Amniotic epithelial cell (primary cell): ENCODE data around the gene P4HA3.
"Not testable (repeated sequence)": the region's sequence is repeated elsewhere in the genome, so short reads cannot be mapped to it uniquely, and the experiment has no call there.

ENCODE experiments used
- DNase-seq: peaks from one replicate; pipeline ENCODE4 v3.0.0-alpha.2; 2010; ENCODE audit warnings: low read depth

Gene P4HA3

DNA sequence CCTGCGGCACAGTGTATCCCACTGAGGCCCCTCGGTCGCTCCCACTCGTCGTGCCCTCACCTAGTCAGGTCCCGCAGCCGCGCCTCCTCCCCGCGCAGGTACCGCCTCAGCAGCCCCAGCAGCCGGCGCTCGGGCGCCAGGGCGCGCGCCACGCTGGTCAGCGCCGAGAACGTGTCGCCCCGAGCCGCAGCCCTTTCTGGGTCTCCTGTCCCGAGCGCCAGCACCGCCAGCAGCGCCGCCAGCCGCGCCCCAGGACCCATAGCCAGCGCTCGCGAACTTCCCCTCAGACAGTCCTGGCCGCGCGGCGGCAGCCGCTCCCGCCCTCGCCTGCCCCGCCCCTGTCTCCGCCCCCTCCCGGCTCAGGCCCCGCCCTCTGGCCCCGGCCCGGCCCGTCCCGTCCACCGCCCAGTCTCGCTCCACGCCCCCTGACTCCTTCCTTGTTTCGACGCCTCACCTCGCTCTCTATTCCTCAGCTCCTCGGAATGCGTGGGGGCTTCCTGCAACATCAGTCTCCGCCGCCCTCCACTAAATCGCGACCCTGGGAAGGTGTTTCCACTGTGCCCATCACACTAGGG, at the start of gene P4HA3:
P4HA3 (minus strand) TSS at position 289 of the 575 bp plus-strand sequence; CDS start at position 260, 29 bp downstream.
- DNase-seq: peak; percentile 68

GRCh38 chr11:74357449-74357848, 46.0 kb upstream of the P4HA3 start:
- DNase-seq: no peak

GRCh38 chr11:74355626-74356025, 44.2 kb upstream of the P4HA3 start:
- DNase-seq: no peak

DNA sequence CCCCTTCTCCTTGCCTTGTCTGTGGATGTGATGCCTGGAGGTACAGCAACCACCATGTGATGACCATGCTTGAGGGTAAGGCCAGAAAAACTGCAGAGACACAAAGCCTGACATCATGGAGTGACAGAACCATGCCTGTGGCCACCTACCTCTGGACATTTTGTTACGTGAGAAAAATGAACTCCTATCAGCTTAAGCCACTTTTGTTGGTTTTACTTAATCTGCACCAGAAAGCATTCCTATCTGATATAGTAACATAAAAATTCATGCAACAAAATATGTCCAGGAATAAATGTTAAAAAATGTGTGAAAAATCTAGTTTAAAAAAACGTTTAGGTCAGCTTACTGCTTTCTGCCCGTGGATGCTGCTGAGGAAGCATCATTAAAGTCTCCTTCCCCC, 42.6 kb upstream of the P4HA3 start:
- DNase-seq: peak; percentile 23

GRCh38 chr11:74347381-74347780, 35.9 kb upstream of the P4HA3 start:
- DNase-seq: no peak

DNA sequence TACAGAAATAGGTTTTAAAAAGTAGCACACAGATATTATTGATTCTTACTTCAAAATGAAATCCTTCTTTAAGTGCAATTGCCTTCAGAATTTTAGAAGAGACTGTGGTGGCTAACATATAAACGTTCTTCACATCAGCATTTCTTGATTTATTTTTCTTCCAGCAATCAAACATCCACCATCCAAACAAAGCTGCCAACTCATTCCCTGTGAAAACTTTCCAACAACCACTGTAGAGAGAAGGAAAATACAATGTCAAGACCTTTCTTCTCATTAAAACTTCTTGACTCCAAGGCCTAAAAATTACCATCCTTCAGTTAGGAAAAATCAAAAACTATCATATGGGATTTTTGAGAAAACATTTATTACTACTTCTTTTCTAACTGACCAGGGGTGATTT, 34.0 kb upstream of the P4HA3 start:
- no peak for DNase-seq

GRCh38 chr11:74341921-74342320, 30.5 kb upstream of the P4HA3 start:
- no peak for DNase-seq

GRCh38 chr11:74339619-74340018, 28.2 kb upstream of the P4HA3 start:
- DNase-seq: no peak

DNA sequence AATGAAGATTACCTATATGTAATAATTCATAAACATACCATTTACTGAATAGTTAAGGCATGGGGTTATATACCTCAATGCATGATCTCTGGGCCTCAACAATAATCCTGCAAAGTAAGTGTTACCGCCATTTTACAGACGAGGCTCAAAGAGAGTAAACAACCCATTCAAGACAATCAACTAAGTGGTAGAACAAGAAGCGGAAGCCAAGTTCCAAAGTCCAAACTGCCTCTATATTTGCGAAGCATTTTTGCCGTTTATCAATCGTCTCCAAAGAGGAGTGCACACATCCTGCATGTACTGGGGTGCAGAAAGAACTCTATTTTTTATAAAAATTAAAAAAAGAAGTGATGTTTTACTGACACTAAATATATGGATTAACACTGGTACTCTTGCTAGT, 27.5 kb upstream of the P4HA3 start:
- DNase-seq: no peak

GRCh38 chr11:74333193-74333592, 21.8 kb upstream of the P4HA3 start:
- no peak for DNase-seq

GRCh38 chr11:74332291-74332690, 20.9 kb upstream of the P4HA3 start:
- DNase-seq: no peak

DNA sequence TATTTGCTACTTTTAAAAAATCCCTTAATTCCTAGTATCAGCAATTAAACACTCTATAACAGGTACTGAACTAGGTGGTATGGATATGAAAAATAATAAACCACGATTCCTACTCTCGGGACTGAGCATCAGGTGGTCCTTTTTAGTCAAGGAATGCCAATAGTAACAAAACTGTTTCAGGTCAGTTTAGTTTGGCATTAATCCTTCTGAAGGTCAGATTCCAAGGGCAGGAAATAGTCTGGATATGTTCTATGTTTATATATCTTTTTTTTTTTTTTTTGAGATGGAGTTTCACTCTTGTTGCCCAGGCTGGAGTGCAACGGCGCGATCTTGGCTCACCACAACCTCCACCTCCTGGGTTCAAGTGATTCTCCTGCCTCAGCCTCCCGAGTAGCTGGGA, 19.6 kb upstream of the P4HA3 start:
- not testable (repeated sequence) for DNase-seq

DNA sequence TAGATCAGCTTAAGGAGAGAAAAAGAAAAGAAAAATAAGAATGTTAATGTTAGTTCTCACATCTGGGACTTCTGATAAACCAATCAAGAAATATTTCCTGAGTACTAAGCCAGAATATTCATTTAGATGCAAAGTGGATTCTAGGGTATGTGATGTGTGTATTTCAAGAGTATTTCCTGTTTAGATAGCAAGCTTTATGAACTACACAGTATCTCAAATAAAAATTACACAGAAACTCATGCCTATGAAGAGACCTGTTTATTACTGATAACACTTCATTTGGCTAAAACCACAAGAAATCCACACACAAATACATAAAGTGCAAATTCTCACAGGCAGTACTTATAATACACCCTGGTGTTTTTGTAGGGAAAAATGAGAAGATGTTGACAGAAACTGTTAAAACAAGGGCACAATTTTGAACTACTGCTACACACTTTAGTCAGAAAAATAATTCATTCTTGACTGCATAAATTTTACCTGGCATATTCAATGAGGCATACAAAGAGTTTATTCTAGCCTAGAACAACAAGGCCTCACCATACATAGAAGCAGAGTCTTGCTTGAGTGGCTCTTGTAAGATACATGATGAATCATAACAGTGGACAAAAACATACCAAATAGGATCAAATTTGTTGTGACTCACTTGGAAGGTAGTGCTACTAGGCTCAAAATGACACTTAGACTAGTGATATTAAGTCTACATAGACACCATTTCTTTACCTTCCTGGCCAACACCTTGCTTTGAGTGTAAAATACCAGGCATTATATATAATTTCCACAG, 18.8 kb upstream of the P4HA3 start:
- peak; percentile 67 for DNase-seq

DNA sequence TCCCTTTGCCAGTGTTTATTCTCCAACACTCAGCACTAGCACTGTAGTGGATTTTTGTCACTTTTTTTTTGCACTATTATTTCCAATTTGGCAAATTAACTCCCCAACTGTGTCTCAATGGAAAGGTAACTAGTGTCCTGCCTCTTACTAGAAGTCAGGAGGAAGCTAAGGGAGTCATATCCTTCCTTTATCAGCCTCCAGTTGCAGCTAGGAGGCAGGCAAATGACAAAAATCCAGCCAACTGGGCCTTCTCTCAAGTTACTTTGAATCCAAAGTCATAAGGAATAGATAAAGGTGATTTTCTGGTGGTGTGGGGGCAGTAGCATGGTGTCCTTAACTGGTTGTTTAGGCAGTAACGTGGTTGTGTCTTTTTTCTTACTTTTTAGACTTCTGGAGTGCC, 15.6 kb upstream of the P4HA3 start:
- DNase-seq: no peak

DNA sequence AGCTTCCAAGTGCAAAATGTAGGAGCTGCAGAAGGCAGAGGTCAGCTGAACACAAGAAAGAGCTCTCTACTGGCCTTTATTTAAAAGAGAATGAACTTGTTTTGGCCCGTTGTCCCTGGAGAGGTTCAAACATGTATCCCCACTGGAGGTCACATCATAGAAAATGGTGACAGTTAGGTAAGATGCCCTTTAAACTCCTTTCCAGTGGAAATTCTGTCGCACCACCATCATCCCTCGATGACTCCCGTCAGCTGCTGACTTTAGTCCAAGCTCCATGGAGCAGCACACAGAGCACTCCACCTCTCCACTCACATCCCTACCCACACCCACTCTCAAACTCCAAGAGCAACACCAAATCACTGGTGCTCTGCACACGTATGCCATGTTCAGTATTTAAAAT, 15.2 kb upstream of the P4HA3 start:
- DNase-seq: no peak

GRCh38 chr11:74325649-74326645, 14.5 kb upstream of the P4HA3 start:
- DNase-seq: peak; percentile 69

GRCh38 chr11:74322667-74323066, 11.2 kb upstream of the P4HA3 start:
- no peak for DNase-seq

GRCh38 chr11:74321487-74322188, 10.2 kb upstream of the P4HA3 start:
- peak; percentile 60 for DNase-seq

- peak; percentile 33 for DNase-seq
Measured at GRCh38 chr11:74320538-74320937, 9.1 kb upstream of the P4HA3 start.

GRCh38 chr11:74319139-74319816, 7.8 kb upstream of the P4HA3 start:
- peak; percentile 92 for DNase-seq

- DNase-seq: peak; percentile 53
Measured at GRCh38 chr11:74318241-74318932, 6.9 kb upstream of the P4HA3 start.
